Stimulated activated effector memory CD8-positive, alpha-beta T cell treated with anti-CD3 and anti-CD28 coated beads, Interleukin-12 subunit alpha, Interleukin-12 subunit beta, amount 100 ng/mL, for 72 hours (primary cell): ENCODE data around the gene TDRD5.

ENCODE experiments used
- ATAC-seq: fragments of 150-1000 bp; cut with Tn5 transposase; 2 replicates; pipeline ENCODE4 v1.10.0; 2021
- DNase-seq, 2 donors: peaks; one replicate each; pipeline ENCODE4 v3.0.0; 2021 to 2022; ENCODE audit warnings: low spot score in 2 of 2
- H3K27ac Mint-ChIP-seq: one replicate; pipeline ENCODE4 v1.8.0; 2022; ENCODE audit warnings: mild to moderate bottlenecking, mixed read lengths
- H3K36me3 Mint-ChIP-seq: one replicate; pipeline ENCODE4 v1.8.0; 2022; ENCODE audit warnings: mild to moderate bottlenecking, mixed read lengths
- H3K4me1 Mint-ChIP-seq: one replicate; pipeline ENCODE4 v1.8.0; 2022; ENCODE audit warnings: mixed read lengths
- H3K4me3 Mint-ChIP-seq: one replicate; pipeline ENCODE4 v1.8.0; 2022; ENCODE audit warnings: mild to moderate bottlenecking, mixed read lengths
- H3K9me3 Mint-ChIP-seq: one replicate; pipeline ENCODE4 v1.8.0; 2022; ENCODE audit warnings: mixed read lengths

TDRD5 gene

DNA sequence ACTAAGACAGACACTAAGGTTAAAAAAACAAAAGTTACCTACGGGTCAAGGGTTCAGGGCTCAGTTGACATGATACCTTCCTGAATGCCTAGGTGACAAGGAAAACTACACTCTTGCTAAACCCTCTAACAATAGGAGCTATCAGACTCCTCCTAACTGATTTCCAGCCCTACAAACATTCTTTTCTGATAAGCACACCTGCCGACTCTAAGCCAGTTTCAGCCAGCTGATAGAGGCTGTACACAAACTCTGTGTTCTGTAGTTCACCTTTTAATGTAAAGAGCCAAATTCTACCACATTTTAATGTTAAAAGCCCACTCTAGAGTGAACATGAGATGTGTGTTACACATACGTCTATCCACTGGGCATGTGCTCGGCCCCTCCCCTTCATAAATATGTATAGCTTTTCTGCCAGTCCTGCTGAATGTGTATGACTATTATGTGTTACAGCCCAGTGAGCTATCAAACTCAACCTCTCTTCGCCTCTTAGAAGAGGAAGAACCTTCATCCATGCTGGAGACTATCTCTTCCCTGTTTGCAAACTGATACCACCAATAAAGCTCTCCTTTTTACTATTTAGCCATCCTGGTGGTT is 111.4 kb downstream of the TDRD5 start:
- H3K4me1 Mint-ChIP-seq, result no peaks in the 10 kb centered on the region
- no peak overlapping the region for H3K4me3 Mint-ChIP-seq
- H3K36me3 Mint-ChIP-seq, result no peaks in the 10 kb centered on the region
- H3K9me3 Mint-ChIP-seq, result no peaks in the 10 kb centered on the region
- ATAC-seq, result no peak
- H3K27ac Mint-ChIP-seq, result no peak overlapping the region
- no peak for DNase-seq

DNA sequence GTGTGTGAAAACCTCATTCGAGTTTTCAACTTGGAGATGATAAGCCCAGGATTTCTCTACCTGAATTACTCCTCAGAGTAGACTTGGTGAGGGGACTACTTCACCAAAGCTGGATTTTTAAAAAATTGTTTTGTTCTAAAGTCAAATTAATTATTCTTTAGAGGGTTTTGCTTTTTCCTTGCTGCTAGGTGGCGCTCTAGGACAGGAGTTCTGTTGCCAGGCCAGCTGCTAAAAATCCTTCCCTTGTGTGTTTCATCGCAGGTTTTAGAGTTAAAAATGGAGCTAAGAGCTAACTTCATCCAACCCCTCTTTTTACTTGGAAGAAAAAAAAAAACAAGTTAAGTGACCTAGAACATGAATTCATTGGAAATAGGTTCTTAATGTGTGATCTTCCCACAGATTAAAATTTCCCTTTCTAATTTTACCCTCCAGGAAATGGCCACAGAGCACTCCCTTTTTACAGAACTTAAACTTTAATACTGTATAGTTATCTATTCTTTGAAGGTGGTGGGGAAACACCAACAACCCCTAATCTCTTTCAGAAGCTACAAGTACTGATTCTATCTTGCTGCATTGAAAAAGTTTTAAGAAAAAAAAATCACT is 114.8 kb downstream of the TDRD5 start:
- no peaks in the 10 kb centered on the region for H3K9me3 Mint-ChIP-seq
- H3K4me3 Mint-ChIP-seq, result no peak overlapping the region
- DNase-seq, result peak; percentile 22 to 57
- H3K27ac Mint-ChIP-seq, result no peak overlapping the region
- no peak for ATAC-seq
- no peaks in the 10 kb centered on the region for H3K36me3 Mint-ChIP-seq
- no peaks in the 10 kb centered on the region for H3K4me1 Mint-ChIP-seq

DNA sequence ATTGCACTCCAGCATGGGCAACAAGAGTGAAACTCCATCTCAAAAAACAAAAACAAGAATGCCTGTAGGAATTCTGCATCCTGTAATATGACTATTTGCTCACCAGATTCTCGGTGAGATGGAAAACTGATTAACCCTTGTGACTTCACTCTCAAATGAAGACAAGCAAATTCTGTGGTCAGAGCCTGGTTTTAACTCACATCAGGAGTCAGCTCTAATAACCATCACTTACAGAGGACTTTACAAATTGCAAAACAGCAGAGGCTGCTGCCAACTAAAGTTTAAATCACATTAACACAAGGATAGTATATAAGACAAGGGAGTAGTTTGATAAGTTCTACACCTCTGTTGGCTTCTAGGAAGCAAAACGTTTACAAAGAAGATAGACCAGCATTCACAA is 115.8 kb downstream of the TDRD5 start:
- H3K9me3 Mint-ChIP-seq, result no peaks in the 10 kb centered on the region
- ATAC-seq (no peak), DNase-seq (no peak)
- no peak overlapping the region for H3K27ac Mint-ChIP-seq
- no peak overlapping the region for H3K4me3 Mint-ChIP-seq
- H3K36me3 Mint-ChIP-seq, result no peaks in the 10 kb centered on the region
- H3K4me1 Mint-ChIP-seq, result no peaks in the 10 kb centered on the region

DNA sequence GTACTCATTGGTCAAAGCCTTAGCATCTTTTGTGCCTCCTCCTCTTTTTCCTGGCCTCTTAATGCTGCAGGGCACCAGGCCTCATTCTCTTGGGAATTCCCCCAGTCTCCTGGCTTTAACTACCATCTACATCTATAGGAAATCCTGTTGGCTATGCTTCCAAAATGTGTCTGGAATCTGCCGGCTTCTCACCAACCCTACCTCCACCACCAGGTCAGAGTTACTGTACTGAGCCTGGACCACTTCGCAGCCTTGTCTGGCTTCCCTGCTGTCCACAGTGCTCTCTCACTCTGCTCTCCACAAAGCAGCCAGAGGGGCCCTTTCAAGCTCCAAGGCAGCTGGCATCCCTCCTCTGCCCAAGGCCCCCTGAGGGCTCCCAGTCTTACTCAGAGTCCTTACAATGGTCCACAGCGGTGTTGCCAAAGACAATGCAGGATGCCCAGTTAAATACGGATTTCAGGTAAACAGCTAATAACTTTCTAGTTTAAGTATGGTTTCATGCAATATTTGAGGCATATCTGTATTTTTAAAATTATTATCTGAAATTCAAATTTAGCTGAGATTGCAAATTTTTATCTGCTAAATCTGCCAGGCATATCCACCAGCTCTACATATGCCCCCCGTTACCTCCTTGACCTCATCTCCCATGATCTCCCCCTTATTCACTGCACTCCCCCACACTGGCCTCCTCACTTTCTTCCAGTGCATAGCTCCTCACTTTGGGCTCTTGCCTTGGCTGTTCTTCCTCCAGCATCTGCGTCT is 117.0 kb downstream of the TDRD5 start:
- no peak for ATAC-seq
- no peaks in the 10 kb centered on the region for H3K4me1 Mint-ChIP-seq
- DNase-seq, result no peak
- H3K36me3 Mint-ChIP-seq, result no peaks in the 10 kb centered on the region
- H3K9me3 Mint-ChIP-seq, result no peaks in the 10 kb centered on the region
- H3K4me3 Mint-ChIP-seq, result no peak overlapping the region
- H3K27ac Mint-ChIP-seq, result no peak overlapping the region

DNA sequence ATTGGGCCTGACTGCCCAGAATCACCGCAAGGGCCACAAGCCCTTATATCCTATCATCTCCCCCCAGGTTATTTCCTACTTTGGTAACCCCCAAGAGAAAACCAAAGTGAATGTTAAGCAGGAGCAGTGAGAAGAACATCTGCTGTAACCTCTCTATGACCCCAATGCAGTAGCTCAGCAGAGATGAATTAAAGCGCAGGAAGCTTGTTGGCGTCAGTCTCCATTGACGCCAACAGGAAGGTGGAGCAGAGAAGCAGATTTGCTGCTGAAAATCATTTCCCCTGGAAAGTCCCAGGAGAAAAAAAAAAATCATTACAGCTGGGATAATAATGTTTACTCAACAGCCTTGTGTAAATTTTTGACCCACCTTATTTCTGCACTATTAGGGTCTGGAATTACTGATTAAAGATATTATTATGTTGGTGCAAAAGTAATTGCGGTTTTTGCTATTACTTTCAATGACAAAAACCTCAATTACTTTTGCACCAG is 118.3 kb downstream of the TDRD5 start:
- Mint-ChIP-seq H3K4me1 (no peaks in the 10 kb centered on the region), H3K9me3 (peaks cover 9% of the 10 kb centered on the region), H3K4me3 (no peak overlapping the region), H3K36me3 (no peaks in the 10 kb centered on the region), H3K27ac (no peak overlapping the region)
- DNase-seq (no peak), ATAC-seq (no peak)

DNA sequence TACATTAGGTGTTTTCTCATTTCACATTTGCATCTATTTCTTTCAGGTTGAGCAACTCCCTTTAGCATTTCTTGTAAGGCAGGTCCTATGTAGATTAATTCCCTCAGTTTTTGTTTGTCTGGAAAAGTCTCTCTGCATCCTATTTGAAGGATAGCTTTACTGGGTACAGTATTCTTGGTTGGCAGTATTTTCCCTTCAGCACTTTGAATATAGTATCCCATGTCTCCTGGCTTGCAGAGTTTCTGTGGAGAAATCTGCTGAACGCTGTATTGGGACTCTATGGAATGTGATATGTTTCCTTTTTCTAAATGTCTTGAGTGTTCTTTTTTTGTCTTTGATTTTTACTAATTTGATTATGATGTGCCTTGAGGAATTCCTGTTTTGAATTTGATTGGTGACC is 122.5 kb downstream of the TDRD5 start:
- no peaks in the 10 kb centered on the region for H3K36me3 Mint-ChIP-seq
- no peak overlapping the region for H3K4me3 Mint-ChIP-seq
- no peak overlapping the region for H3K27ac Mint-ChIP-seq
- ATAC-seq (no peak), DNase-seq (no peak)
- no peaks in the 10 kb centered on the region for H3K4me1 Mint-ChIP-seq
- peaks cover 26% of the 10 kb centered on the region for H3K9me3 Mint-ChIP-seq

DNA sequence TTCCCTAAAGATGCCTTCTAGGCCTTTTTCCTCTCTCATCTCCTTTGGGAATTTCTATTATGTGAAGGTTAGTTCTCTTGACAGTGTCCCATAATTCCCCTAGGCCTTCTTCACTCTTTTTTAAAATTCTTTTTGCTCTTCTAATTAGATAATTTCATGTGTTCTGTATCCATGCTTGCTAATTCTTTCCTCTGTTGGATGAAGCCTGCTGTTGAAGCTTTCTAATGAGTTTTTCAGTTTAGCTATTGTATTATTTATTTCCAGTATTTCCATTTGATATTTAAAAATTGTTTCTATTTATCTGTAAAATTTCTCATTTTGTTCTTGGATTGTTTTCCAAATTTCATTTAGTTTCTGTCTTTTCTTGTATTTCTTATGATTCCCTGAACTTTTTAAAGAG is 123.0 kb downstream of the TDRD5 start:
- DNase-seq (no peak), ATAC-seq (no peak)
- Mint-ChIP-seq H3K27ac (no peak overlapping the region), H3K4me3 (no peak overlapping the region), H3K4me1 (no peaks in the 10 kb centered on the region), H3K9me3 (peaks cover 26% of the 10 kb centered on the region), H3K36me3 (no peaks in the 10 kb centered on the region)

DNA sequence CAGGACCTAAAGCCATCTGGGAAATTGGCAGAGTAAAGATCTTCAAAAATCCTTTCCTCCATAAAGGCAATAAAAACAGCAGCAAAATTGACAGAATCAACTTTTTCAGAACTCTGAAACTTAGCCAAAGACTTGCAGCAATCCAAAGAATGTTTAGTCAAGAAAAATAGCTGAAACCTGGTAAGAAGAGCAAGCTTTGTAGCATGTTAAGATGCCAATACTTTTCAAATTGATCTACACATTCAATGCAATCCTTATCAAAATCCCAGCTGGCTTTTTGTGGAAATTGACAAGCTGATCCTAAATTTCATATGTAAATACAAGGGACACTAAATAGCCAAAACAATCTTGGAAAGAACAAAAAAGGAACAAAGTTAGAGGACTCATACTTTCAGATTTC is 127.6 kb downstream of the TDRD5 start:
- no peak overlapping the region for H3K4me3 Mint-ChIP-seq
- H3K9me3 Mint-ChIP-seq, result peaks cover 30% of the 10 kb centered on the region
- H3K27ac Mint-ChIP-seq, result no peak overlapping the region
- DNase-seq, result no peak
- no peaks in the 10 kb centered on the region for H3K4me1 Mint-ChIP-seq
- no peaks in the 10 kb centered on the region for H3K36me3 Mint-ChIP-seq
- no peak for ATAC-seq

DNA sequence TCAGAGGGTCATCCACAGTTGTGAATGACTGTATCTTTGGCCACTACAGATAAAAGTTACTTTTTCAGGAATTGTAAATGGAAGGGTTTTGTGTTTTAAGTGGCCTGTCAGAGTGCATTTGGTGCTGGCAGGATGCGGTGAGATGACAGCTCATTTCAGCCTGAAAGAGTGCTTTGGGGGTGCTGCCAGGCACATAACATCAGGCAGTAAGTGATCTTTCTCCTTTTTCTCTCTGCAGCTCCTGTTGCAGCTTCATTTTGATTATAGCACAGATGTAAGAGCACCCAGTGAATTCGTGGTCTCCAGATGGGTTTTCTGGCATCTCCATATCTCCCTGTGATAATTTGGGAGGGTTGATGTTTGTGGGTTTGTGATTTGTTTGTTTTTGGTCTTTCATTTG is 136.6 kb downstream of the TDRD5 start:
- H3K27ac Mint-ChIP-seq, result no peak overlapping the region
- no peaks in the 10 kb centered on the region for H3K9me3 Mint-ChIP-seq
- no peak for ATAC-seq
- H3K4me1 Mint-ChIP-seq, result no peaks in the 10 kb centered on the region
- no peak for DNase-seq
- H3K4me3 Mint-ChIP-seq, result no peak overlapping the region
- no peaks in the 10 kb centered on the region for H3K36me3 Mint-ChIP-seq

DNA sequence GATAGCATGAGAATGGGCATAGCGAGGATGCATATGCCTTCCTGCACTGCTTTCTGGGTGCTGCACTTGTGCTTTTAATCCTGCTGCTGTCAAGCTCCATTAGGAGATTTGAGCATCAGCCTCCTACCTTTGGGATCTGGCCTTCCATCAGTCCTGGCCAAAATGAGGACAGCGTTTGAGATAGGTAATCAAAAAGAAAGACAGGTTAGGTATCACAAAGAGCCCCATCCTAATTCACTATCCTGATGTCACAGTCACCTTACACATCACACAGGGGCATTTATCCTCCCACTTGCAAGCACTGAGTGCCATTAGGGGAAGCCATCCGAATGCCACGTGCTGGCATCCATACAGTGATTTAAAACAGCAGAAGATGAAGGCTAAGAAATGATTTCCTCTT is 138.2 kb downstream of the TDRD5 start:
- DNase-seq (no peak), ATAC-seq (no peak)
- Mint-ChIP-seq H3K36me3 (no peaks in the 10 kb centered on the region), H3K4me1 (no peaks in the 10 kb centered on the region), H3K27ac (no peak overlapping the region), H3K4me3 (no peak overlapping the region), H3K9me3 (no peaks in the 10 kb centered on the region)

DNA sequence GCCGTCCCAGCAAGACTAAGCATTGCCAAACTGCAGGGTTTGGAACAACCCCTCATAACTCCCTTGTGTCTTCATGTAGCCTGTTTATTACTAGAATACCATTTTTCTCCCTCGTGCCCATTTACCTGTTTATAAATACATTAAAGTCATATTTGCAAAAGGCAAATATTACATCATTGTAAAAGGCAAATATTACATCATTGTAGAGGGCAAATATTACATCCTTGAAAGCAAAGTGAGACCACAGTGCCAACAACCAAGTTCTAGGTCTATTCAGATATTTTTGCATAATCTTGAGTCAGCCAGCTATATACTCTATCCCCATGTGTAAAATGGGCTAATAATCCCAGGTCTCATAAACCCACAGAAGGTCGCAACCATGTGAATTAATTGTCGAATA is 140.0 kb downstream of the TDRD5 start:
- Mint-ChIP-seq H3K36me3 (no peaks in the 10 kb centered on the region), H3K27ac (no peak overlapping the region), H3K4me3 (no peak overlapping the region), H3K4me1 (no peaks in the 10 kb centered on the region), H3K9me3 (no peaks in the 10 kb centered on the region)
- DNase-seq (no peak), ATAC-seq (no peak)
